Common myeloid progenitor, CD34-positive (primary cell): Measurements from ENCODE around the gene B4GALT5.
"Not testable (repeated sequence)": the region's sequence is repeated elsewhere in the genome, so short reads cannot be mapped to it uniquely, and the experiment has no call there.

ENCODE experiments used
- CTCF ChIA-PET: fragments of 350-600 bp; sonication (Branson Sonifier 250); formaldehyde crosslinking; loops from one replicate; lab custom pipeline; 2021; ENCODE audit warnings: antibody characterized with exemption; lab: Charles Lee
- POLR2A ChIA-PET: fragments of 350-600 bp; sonication (Branson Sonifier 250); formaldehyde crosslinking; loops from one replicate; lab custom pipeline; 2021; ENCODE audit warnings: antibody characterized with exemption; lab: Charles Lee
- DNase-seq, 3 donors: peaks; one replicate each; pipeline versions ENCODE4 v3.0.0 to v3.0.0-alpha.2; 2013
- H3K27ac ChIP-seq, 2 experiments: 1 replicate in 1 of 2; 2 replicates in 1 of 2; pipeline ENCODE4 v1.7.0; 2013; ENCODE audit warnings: inconsistent platforms in 2 of 2, low read length in 2 of 2, mild to moderate bottlenecking in 2 of 2, low read depth in 1 of 2, moderate library complexity in 1 of 2; ENCODE audit not compliant: severe bottlenecking in 2 of 2, insufficient read depth in 1 of 2, poor library complexity in 1 of 2
- H3K27me3 ChIP-seq, 5 experiments: replicated peaks in 2 of 5; 1 replicate in 3 of 5; 2 replicates in 2 of 5; pipeline versions ENCODE4 v1.6.1 to v1.7.0; 2013; ENCODE audit warnings: low read length in 4 of 5, mild to moderate bottlenecking in 2 of 5, moderate library complexity in 2 of 5, inconsistent platforms in 1 of 5; ENCODE audit not compliant: insufficient read depth in 5 of 5, control insufficient read depth in 4 of 5
- H3K36me3 ChIP-seq, 4 experiments: 1 replicate in 2 of 4; 2 replicates in 2 of 4; pipeline versions ENCODE4 v1.6.1 to v1.7.0; 2013; ENCODE audit warnings: low read length in 3 of 4, control low read depth in 1 of 4, mild to moderate bottlenecking in 1 of 4; ENCODE audit not compliant: control insufficient read depth in 4 of 4, insufficient read depth in 4 of 4
- H3K4me1 ChIP-seq, 4 experiments: 1 replicate in 3 of 4; 2 replicates in 1 of 4; pipeline versions ENCODE4 v1.6.1 to v1.7.1; 2013; ENCODE audit warnings: low read length in 3 of 4, mild to moderate bottlenecking in 3 of 4, control low read depth in 1 of 4, inconsistent platforms in 1 of 4, moderate library complexity in 1 of 4; ENCODE audit not compliant: control insufficient read depth in 4 of 4, insufficient read depth in 4 of 4; ENCODE audit errors: control extremely low read depth in 1 of 4
- H3K4me3 ChIP-seq, 7 experiments: 1 replicate in 4 of 7; 2 replicates in 3 of 7; pipeline versions ENCODE4 v1.5.1 to v1.7.0; 2013; ENCODE audit warnings: mild to moderate bottlenecking in 7 of 7, low read length in 6 of 7, moderate library complexity in 6 of 7, inconsistent platforms in 2 of 7, low read depth in 2 of 7, control low read depth in 1 of 7; ENCODE audit not compliant: insufficient read depth in 4 of 7, control insufficient read depth in 1 of 7; ENCODE audit errors: extremely low read depth in 1 of 7
- H3K9me3 ChIP-seq, 5 experiments: 1 replicate in 4 of 5; 2 replicates in 1 of 5; pipeline versions ENCODE4 v1.6.1 to v1.7.1; 2013; ENCODE audit warnings: low read length in 4 of 5, mild to moderate bottlenecking in 2 of 5, inconsistent platforms in 1 of 5, low read depth in 1 of 5, moderate library complexity in 1 of 5; ENCODE audit not compliant: control insufficient read depth in 4 of 5, insufficient read depth in 2 of 5; ENCODE audit errors: control extremely low read depth in 1 of 5
- WGBS: methylation state at CpG from one replicate; pipeline ENCODE4 v1.1.5; 2013; ENCODE audit not compliant: insufficient coverage; 5-methylcytosine and 5-hydroxymethylcytosine counted together

Gene B4GALT5

GRCh38 chr20:49712118-49712517, 1.6 kb downstream of the B4GALT5 start:
- peak overlapping the region in 5 of 7 experiments; percentile 11 to 93 (median 84) for H3K4me3 ChIP-seq

GRCh38 chr20:49711667-49711987, 2.1 kb downstream of the B4GALT5 start:
- Histone ChIP-seq H3K27ac (no peak overlapping the region), H3K4me1 (peaks cover 3 to 30% (median 19%) of the 10 kb centered on the region in 4 experiments), H3K27me3 (no peaks in the 10 kb centered on the region), H3K36me3 (peaks cover 0 to 2% (median 0%) of the 10 kb centered on the region in 4 experiments), H3K9me3 (no peaks in the 10 kb centered on the region), H3K4me3 (peak overlapping the region in 5 of 7 experiments; percentile 5 to 84 (median 19))
- CTCF ChIA-PET: no interaction called here
- WGBS: 81% methylated on average over 3 of the region's 3 CpGs
- DNase-seq: no peak
- POLR2A ChIA-PET: no interaction called here

More at GRCh38 chr20:49712118-49712517, 1.6 kb downstream of the B4GALT5 start:
- CTCF ChIA-PET: no interaction called here
- DNase-seq: no peak
- POLR2A ChIA-PET: no interaction called here
- H3K4me1 ChIP-seq: peaks cover 3 to 30% (median 19%) of the 10 kb centered on the region in 4 experiments
- H3K36me3 ChIP-seq: no peaks in the 10 kb centered on the region
- no peaks in the 10 kb centered on the region for H3K27me3 ChIP-seq
- H3K9me3 ChIP-seq: no peaks in the 10 kb centered on the region
- no peak overlapping the region for H3K27ac ChIP-seq
- WGBS: 78% methylated on average over 3 of the region's 4 CpGs

DNA sequence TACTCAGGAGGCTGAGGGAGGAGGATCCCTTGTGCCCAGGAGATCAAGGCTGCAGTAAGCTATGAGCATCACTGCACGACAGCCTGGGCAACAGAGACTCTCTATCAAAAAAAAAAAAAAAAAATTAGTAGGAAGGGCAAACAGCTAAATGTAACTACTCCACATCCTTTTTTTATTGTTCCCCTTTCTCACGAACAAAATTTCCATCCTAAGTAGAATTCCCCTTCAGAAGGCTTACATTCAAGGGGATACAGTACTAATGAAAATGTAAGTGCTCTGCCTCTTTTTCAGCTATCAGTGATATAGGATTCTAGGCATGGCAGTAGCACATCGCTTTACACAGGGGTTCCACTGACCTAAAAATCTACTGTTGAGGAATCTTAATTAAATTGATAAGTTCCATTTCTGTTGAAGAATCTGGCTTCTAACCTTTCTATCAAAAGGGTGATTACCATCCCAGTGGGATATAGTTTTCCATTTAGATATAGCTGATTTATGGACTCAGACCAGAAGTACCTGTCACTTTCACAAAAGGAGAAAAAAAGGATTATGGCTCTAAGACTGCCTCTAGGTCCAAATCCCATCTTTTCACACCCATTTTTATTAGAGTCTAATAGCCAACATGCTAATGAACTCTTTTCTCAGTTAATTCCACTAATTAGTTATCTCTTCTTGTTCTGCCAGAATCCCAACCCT, 2.6 kb downstream of the B4GALT5 start:
- H3K4me3 ChIP-seq: peak overlapping the region in 4 of 7 experiments; percentile 13 to 84 (median 26)
- peaks cover 3 to 30% (median 19%) of the 10 kb centered on the region in 4 experiments for H3K4me1 ChIP-seq
- CTCF ChIA-PET: interaction anchor here (0.9 to 1.0 kb wide), 3 partner anchors 17 to 100 kb away, joined by 3 to 5 read pairs (median 3); no protein-coding TSS in a partner anchor
- H3K9me3 ChIP-seq: no peaks in the 10 kb centered on the region
- DNase-seq: peak in 1 of 3 donors; percentile 13
- H3K27me3 ChIP-seq: no peaks in the 10 kb centered on the region
- no peak overlapping the region for H3K27ac ChIP-seq
- 17% methylated on average over 1 of the region's 3 CpGs for WGBS
- POLR2A ChIA-PET: interaction anchor here (0.6 kb wide), 1 partner anchor 43 kb away, joined by 3 read pairs; no protein-coding TSS in a partner anchor
- H3K36me3 ChIP-seq: peaks cover 0 to 6% (median 0%) of the 10 kb centered on the region in 4 experiments

DNA sequence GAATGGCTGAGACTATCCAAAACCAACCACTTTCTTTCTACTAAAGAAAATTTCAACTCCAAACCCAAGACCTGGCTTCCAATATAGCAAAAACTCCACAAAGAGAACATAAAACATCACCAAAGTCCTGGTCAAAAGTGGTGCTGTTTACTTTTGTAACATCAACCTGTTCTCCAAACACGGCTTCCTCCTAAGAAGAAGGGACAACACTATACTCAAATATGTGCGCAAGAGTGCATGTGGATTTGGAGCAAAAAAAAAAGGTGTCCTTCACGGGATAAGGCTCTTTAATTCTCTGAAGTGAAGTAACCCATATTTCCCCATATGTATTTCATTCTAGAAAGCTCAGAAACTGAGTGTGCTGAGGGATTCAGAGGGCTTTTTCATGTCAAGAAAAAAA, 6.6 kb downstream of the B4GALT5 start:
- WGBS: no CpG with 5 or more reads among the region's 3 CpGs
- Histone ChIP-seq H3K4me1 (peaks cover 3 to 26% (median 11%) of the 10 kb centered on the region in 4 experiments), H3K9me3 (no peaks in the 10 kb centered on the region), H3K27ac (no peak overlapping the region), H3K4me3 (no peak overlapping the region), H3K27me3 (no peaks in the 10 kb centered on the region), H3K36me3 (peaks cover 0 to 6% (median 0%) of the 10 kb centered on the region in 4 experiments)
- ChIA-PET CTCF (interaction anchor here (0.6 kb wide), 1 partner anchor 991 kb away, joined by 3 read pairs; no protein-coding TSS in a partner anchor), POLR2A (interaction anchor here (1.0 kb wide), 1 partner anchor 21 kb away, joined by 3 read pairs; no protein-coding TSS in a partner anchor)
- no peak for DNase-seq

DNA sequence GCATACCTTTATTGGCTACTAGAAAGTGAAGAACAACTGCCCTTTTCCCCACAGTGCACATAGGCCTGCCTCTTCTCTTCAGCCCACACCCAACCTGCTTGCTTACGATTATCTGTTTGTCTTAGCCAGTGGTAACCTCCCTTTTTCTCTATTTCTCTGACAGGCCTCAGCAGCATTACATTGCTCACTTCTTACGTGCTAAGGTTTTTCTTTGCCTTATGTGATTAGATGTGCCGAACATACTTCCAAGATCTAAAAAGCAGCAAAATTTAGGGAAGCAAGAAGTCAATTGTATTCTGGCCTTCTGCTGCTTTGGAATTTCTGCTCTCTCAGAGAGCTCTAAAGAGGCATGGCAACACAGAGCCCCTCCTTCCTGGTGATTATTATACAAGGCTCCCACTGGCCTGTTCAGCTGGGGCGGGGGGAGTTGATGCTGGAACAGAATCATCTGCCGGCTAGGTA, 7.0 kb downstream of the B4GALT5 start:
- peak overlapping the region in 1 of 2 experiments; percentile 39 for H3K27ac ChIP-seq

DNA sequence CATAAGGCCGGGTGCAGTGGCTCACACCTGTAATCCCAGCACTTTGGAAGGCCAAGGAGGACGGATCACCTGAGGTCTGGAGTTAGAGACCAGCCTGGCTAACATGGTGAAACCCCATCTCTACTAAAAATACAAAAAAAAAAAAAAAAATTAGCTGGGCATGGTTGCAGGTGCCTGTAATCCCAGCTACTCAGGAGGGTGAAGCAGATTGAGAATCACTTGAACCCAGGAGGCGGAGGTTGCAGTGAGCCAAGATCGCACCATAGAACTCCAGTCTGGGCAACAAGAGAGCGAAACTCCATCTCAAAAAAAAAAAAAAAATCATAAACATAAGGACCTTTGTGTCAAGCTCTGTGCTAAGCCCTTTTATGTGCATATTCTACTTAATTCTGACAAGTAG, 7.8 kb downstream of the B4GALT5 start:
- CTCF ChIA-PET: interaction anchor here (0.8 kb wide), 1 partner anchor 95 kb away, joined by 4 read pairs; no protein-coding TSS in a partner anchor
- 100% methylated on average over 2 of the region's 5 CpGs for WGBS
- DNase-seq: not testable (repeated sequence)

More for the DNA sequence above, 7.0 kb downstream of the B4GALT5 start:
- DNase-seq: no peak
- H3K4me1 ChIP-seq: peaks cover 3 to 21% (median 8%) of the 10 kb centered on the region in 4 experiments
- H3K4me3 ChIP-seq: no peak overlapping the region
- ChIA-PET POLR2A (interaction anchor here (1.0 kb wide), 1 partner anchor 21 kb away, joined by 3 read pairs; no protein-coding TSS in a partner anchor), CTCF (interaction anchor here (0.8 kb wide), 1 partner anchor 96 kb away, joined by 4 read pairs; no protein-coding TSS in a partner anchor)
- H3K9me3 ChIP-seq: no peaks in the 10 kb centered on the region
- peaks cover 0 to 6% (median 0%) of the 10 kb centered on the region in 4 experiments for H3K36me3 ChIP-seq
- 92% methylated on average over 3 of the region's 5 CpGs for WGBS
- H3K27me3 ChIP-seq: no peaks in the 10 kb centered on the region

GRCh38 chr20:49705358-49705757, 8.3 kb downstream of the B4GALT5 start:
- Histone ChIP-seq H3K27me3 (no peaks in the 10 kb centered on the region), H3K36me3 (peaks cover 0 to 6% (median 0%) of the 10 kb centered on the region in 4 experiments), H3K4me3 (no peak overlapping the region), H3K9me3 (no peaks in the 10 kb centered on the region), H3K27ac (no peak overlapping the region), H3K4me1 (peaks cover 0 to 16% (median 5%) of the 10 kb centered on the region in 4 experiments)
- CTCF ChIA-PET: no interaction called here
- POLR2A ChIA-PET: no interaction called here
- WGBS: 95% methylated on average over 3 of the region's 4 CpGs
- no peak for DNase-seq

More for the DNA sequence above, 7.8 kb downstream of the B4GALT5 start:
- H3K27me3 ChIP-seq, H3K27ac ChIP-seq, H3K9me3 ChIP-seq, POLR2A ChIA-PET, H3K4me3 ChIP-seq, H3K36me3 ChIP-seq: not testable (repeated sequence)
- H3K4me1 ChIP-seq: peaks cover 3 to 19% (median 6%) of the 10 kb centered on the region in 4 experiments
